DND-41 (cell line): ENCODE results near the gene FBXO10.

Experiments used
- ATAC-seq: fragments of 200-7000 bp; cut with Tn5 transposase; 3 replicates; pipeline ENCODE4 v1.9.1; 2021; ENCODE audit warnings: low read depth; ENCODE audit not compliant: insufficient read depth
- DNase-seq: peaks from one replicate; pipeline ENCODE4 v3.0.0-alpha.2; 2020
- H2AFZ ChIP-seq: 2 replicates; pipeline ENCODE4 v1.6.0; 2012; ENCODE audit warnings: low read depth, low read length
- H3K27ac ChIP-seq: 2 replicates; pipeline ENCODE4 v1.5.1; 2012; ENCODE audit warnings: low read length, inconsistent platforms
- H3K27me3 ChIP-seq: fragments of 200-600 bp; sonication (generic); 2 replicates; pipeline ENCODE4 v1.6.0; 2012; ENCODE audit warnings: low read length, mild to moderate bottlenecking, inconsistent platforms; ENCODE audit not compliant: insufficient read depth, poor library complexity
- H3K36me3 ChIP-seq: 2 replicates; pipeline ENCODE4 v1.5.1; 2012; ENCODE audit warnings: low read length, inconsistent platforms; ENCODE audit not compliant: insufficient read depth
- H3K4me1 ChIP-seq: 2 replicates; pipeline ENCODE4 v1.5.1; 2012; ENCODE audit warnings: mild to moderate bottlenecking, low read length; ENCODE audit not compliant: insufficient read depth
- H3K4me2 ChIP-seq: 2 replicates; pipeline ENCODE4 v1.6.0; 2012; ENCODE audit warnings: mild to moderate bottlenecking, moderate library complexity, low read length, inconsistent platforms; ENCODE audit not compliant: insufficient read depth
- H3K4me3 ChIP-seq, 2 experiments: fragments of 200-600 bp in 1 of 2; shearing (Covaris generic) in 1 of 2; 2 replicates each; pipeline ENCODE4 v1.5.1; 2012 to 2016; ENCODE audit warnings: inconsistent platforms in 2 of 2, low read length in 2 of 2, mild to moderate bottlenecking in 2 of 2, low read depth in 1 of 2, moderate library complexity in 1 of 2
- H3K79me2 ChIP-seq: 2 replicates; pipeline ENCODE4 v1.6.0; 2012; ENCODE audit warnings: low read length, inconsistent platforms; ENCODE audit not compliant: insufficient read depth
- H3K9ac ChIP-seq: 2 replicates; pipeline ENCODE4 v1.6.0; 2012; ENCODE audit warnings: low read depth, mild to moderate bottlenecking, inconsistent platforms, low read length, moderate library complexity
- H3K9me3 ChIP-seq: 2 replicates; pipeline ENCODE4 v1.5.1; 2012; ENCODE audit warnings: low read length, moderate library complexity, mild to moderate bottlenecking, inconsistent platforms; ENCODE audit not compliant: insufficient read depth, severe bottlenecking
- H4K20me1 ChIP-seq: 2 replicates; pipeline ENCODE4 v1.6.0; 2012; ENCODE audit warnings: low read length; ENCODE audit not compliant: insufficient read depth
- EZH2 ChIP-seq: IDR thresholded peaks from 3 replicates; pipeline ENCODE4 v1.6.1; 2012; ENCODE audit warnings: borderline replicate concordance, low read depth, mild to moderate bottlenecking, moderate library complexity, low read length, inconsistent platforms; ENCODE audit not compliant: severe bottlenecking
- TF ChIP-seq, protein P1 (sequence below): IDR thresholded peaks from 2 replicates; pipeline ENCODE4 v1.5.1; 2012; ENCODE audit warnings: borderline replicate concordance, low read length, moderate library complexity, mild to moderate bottlenecking; ENCODE audit not compliant: poor library complexity, severe bottlenecking; ENCODE audit errors: extremely low read depth

The FBXO10 gene

DNA sequence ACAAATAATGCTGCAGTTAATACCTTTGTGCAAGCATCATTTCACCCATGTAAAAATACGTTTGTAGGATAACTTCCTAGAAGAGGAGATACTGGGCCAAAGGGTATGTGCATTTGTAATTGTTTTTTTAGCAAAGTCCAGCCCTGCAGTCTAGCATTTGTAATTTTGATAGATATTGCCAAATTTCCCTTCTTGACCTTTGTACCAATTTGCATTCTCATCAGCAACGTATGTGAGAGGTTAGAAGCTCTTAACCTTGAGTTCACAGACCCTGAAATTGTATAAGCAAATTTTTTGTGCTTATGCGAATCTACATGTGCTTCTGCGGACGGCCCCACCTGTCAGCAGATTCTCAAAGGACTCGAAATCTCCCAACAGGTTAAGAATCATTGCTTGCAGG lies 34.8 kb upstream of the FBXO10 start:
- TF ChIP-seq EZH2: no peak
- TF ChIP-seq, protein P1, sequence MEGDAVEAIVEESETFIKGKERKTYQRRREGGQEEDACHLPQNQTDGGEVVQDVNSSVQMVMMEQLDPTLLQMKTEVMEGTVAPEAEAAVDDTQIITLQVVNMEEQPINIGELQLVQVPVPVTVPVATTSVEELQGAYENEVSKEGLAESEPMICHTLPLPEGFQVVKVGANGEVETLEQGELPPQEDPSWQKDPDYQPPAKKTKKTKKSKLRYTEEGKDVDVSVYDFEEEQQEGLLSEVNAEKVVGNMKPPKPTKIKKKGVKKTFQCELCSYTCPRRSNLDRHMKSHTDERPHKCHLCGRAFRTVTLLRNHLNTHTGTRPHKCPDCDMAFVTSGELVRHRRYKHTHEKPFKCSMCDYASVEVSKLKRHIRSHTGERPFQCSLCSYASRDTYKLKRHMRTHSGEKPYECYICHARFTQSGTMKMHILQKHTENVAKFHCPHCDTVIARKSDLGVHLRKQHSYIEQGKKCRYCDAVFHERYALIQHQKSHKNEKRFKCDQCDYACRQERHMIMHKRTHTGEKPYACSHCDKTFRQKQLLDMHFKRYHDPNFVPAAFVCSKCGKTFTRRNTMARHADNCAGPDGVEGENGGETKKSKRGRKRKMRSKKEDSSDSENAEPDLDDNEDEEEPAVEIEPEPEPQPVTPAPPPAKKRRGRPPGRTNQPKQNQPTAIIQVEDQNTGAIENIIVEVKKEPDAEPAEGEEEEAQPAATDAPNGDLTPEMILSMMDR: no peak
- no peak for ATAC-seq
- no peaks in the 10 kb centered on the region for H3K36me3 ChIP-seq
- peaks cover 6% of the 10 kb centered on the region for H3K27me3 ChIP-seq
- no peak overlapping the region for H3K27ac ChIP-seq
- no peak overlapping the region for H2AFZ ChIP-seq
- H3K4me2 ChIP-seq: no peak overlapping the region
- H3K9me3 ChIP-seq: no peaks in the 10 kb centered on the region
- no peaks in the 10 kb centered on the region for H3K4me1 ChIP-seq
- DNase-seq: no peak
- H3K4me3 ChIP-seq: no peak overlapping the region
- H3K79me2 ChIP-seq: no peaks in the 10 kb centered on the region
- no peak overlapping the region for H3K9ac ChIP-seq
- H4K20me1 ChIP-seq: no peaks in the 10 kb centered on the region

DNA sequence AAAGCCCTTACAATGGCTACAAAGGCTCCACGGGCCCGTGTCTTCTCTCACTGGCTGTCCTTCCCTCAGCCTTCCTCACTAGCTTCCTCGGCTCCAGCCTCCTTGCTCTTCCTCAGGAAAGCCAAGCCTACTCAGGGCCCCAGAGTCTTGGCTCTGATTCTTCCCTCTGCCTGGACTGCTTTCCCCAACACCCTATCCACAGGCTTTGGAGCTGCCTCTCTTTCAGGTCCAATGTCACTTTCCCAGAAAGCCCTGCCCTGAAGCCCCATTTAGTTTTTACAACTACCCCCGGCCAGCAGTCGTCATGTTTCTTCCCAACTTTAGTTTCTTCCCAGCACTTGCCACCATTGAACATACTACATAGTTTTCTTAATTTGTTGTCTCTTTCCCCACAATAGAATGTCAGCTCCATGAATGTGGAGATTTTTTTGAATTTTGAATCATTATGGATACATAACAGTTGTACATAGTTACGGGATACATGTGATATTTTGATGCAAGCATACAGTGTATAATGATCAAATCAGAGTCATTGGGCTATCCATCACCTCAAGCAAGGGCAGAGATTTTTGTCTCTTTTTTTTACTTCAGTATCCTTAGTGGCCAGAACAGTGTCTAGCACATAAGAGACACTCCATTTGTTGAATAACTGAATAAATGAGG lies 33.7 kb upstream of the FBXO10 start:
- Histone ChIP-seq H3K27me3 (peaks cover 6% of the 10 kb centered on the region), H3K36me3 (no peaks in the 10 kb centered on the region), H4K20me1 (no peaks in the 10 kb centered on the region), H3K27ac (no peak overlapping the region), H3K4me3 (no peak overlapping the region), H3K79me2 (no peaks in the 10 kb centered on the region), H3K4me2 (no peak overlapping the region), H3K9me3 (no peaks in the 10 kb centered on the region), H3K4me1 (no peaks in the 10 kb centered on the region), H3K9ac (no peak overlapping the region), H2AFZ (no peak overlapping the region)
- DNase-seq (no peak), ATAC-seq (no peak)
- no peak for TF ChIP-seq EZH2
- TF ChIP-seq, protein P1: no peak

DNA sequence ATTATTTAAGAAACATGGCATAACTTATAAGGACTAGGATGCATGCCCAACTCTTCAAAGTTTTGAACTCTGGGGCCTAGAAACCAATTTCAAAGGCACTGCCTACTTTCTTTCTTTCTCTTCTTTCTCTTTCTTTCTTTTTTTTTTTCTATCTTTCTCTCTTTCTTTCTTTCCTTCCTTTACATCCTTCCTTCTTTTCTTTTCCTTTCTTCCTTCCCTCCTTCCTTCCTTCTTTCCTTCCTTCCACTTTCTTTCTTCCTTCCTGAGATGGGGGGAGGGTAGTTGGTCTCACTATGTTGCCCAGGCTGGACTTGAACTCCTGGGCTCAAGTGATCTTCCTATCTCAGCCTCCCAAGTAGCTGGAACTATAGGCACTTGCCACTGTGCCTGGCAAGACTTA lies 32.1 kb upstream of the FBXO10 start:
- no peak overlapping the region for H3K4me2 ChIP-seq
- no peak for ATAC-seq

More for the DNA sequence above, 32.1 kb upstream of the FBXO10 start:
- Histone ChIP-seq H2AFZ (no peak overlapping the region), H3K36me3 (no peaks in the 10 kb centered on the region), H4K20me1 (no peaks in the 10 kb centered on the region), H3K4me1 (no peaks in the 10 kb centered on the region), H3K9ac (no peak overlapping the region), H3K4me3 (no peak overlapping the region), H3K9me3 (no peaks in the 10 kb centered on the region), H3K27me3 (peaks cover 11% of the 10 kb centered on the region), H3K27ac (no peak overlapping the region), H3K79me2 (no peaks in the 10 kb centered on the region)
- DNase-seq: no peak
- TF ChIP-seq, protein P1: no peak
- no peak for TF ChIP-seq EZH2
